GM10266 (cell line): Measurements from ENCODE around the gene HOXB8.
A peak's percentile ranks its signal among the peaks of the same experiment; 100 is the strongest.

ENCODE experiments used
- DNase-seq: peaks from one replicate; pipeline ENCODE4 v3.0.0; 2012; ENCODE audit errors: extremely low spot score
- TF ChIP-seq, protein P1 (sequence below): IDR thresholded peaks from 2 replicates; pipeline ENCODE4 v1.5.1; 2012; ENCODE audit warnings: mild to moderate bottlenecking, low read depth; ENCODE audit not compliant: control insufficient read depth, insufficient read depth; ENCODE audit errors: missing control alignments

The HOXB8 gene

DNA sequence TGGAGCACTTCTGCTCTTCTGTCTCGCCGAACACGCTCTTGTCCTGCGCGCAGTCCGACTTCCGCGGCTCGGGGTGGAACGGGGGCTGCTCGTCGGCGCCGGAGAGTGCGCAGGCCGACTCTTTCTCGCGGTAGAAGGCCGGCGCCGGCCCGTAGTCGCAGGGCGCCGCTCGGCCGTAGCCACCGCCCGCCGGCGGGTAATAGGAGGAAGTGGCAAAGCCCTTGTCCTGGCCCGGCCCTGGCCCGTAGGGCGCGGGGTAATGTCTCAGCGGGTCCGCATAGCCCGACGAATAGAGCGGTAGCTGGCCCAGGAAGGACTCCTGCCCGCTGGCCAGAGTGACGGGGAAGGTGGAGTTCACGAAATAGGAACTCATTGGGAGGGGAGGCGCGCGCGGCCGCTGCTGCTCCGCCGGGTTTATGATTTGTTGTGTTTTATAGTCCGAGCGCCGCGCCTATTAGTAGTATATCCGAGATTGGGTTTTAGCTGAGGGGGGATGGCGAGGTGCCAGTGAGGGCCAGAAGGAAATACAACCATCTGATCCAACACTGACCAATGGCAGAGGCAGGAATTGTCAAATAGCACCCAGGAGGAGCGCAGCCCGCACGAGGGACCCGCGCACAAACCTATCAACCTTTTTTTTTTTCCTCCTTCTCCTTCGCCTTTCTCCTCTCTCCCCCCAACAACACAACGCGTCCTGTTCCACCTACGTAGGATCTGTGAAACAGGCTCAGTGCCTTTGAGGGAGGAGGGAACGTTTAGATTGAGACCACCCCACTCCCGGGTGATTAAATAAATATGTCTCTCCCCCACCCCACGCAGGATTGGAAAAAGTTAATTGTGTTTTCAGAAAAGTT lies 17.1 kb downstream of the HOXB8 start:
- TF ChIP-seq, protein P1, sequence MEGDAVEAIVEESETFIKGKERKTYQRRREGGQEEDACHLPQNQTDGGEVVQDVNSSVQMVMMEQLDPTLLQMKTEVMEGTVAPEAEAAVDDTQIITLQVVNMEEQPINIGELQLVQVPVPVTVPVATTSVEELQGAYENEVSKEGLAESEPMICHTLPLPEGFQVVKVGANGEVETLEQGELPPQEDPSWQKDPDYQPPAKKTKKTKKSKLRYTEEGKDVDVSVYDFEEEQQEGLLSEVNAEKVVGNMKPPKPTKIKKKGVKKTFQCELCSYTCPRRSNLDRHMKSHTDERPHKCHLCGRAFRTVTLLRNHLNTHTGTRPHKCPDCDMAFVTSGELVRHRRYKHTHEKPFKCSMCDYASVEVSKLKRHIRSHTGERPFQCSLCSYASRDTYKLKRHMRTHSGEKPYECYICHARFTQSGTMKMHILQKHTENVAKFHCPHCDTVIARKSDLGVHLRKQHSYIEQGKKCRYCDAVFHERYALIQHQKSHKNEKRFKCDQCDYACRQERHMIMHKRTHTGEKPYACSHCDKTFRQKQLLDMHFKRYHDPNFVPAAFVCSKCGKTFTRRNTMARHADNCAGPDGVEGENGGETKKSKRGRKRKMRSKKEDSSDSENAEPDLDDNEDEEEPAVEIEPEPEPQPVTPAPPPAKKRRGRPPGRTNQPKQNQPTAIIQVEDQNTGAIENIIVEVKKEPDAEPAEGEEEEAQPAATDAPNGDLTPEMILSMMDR: no peak
- DNase-seq: peak; percentile 68

DNA sequence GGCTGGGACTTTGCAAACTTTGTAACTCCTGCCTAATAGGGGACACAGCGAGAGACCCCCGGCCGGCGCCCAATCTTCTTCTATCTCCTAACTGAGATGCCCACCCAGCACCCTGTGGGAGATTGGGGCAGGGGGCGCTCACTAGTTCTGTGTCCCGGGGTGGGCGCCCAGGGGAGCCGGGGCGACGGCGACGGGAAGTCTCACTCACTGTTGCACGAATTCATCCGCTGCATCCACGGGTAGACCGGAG lies 17.6 kb downstream of the HOXB8 start:
- TF ChIP-seq, protein P1: no peak
- no peak for DNase-seq

DNA sequence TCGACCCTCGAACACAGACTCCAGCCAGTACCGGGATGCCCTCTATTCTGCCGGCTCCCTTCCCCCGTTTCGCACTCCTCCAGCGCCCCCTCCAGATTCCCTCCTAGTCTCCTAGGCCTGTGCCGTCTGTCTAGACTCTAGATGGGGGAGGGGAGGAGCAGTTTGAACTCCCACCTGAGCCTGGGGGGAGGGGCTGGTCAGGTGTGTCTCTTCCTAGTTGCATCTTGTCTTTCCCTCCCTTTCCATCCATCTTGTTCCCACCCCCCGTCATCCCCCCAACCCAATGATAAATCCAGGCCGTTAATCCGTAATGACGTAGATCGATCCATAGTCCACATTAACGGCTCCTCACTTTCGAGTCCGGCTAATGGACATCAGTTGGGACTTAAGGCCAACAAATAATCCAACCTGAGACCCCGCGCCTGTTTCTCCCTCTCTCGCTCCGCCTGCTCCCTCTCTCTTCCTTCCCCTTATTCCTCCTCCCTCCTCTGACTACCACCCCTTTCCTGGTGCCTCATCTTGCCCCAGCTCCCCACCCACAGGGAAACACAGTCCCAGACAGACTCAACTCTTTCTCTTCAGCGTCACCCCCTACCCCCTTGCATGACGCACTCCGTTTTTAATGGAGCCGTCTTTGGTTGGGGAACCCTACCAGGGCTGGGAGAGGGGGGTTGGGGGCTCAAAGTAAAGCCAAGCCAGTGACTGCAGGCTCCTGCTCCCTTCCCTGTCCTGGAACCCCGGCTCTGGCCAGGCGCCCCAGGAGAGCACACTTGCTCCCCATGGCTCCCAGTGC lies 18.2 kb downstream of the HOXB8 start:
- TF ChIP-seq, protein P1: no peak
- DNase-seq: no peak

DNA sequence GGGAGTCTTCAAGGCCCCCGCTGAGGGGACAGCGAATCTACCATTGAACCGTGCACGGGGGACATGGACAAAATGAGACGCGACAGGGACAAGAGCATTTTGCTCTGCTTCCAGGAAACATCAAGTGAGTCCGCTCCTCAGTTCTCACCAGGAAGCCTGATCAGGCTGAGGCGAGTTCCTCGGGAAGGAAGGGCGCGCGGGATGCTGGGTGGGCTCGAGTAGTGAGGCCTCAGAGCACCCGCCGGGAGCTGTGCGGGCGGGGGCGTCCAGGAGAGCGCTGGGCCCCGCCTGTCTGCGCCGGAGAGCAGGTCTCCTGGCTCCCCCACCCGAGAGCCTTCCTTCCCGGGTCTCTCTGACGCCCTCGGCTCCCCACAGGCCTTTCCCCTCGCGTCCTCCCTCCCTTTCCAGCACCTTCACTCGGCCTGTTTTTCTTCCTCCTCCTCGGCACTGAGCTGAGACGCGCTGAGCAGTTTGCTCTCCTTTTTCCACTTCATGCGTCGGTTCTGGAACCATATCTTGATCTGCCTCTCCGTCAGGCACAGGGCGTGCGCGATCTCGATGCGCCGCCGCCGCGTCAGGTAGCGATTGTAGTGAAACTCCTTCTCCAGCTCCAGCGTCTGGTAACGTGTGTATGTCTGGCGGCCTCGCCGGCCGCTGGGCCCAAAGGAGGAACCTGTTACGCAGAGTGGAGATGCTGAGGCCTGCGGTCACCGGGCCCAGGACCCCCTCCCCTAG lies 18.9 kb downstream of the HOXB8 start:
- no peak for DNase-seq
- TF ChIP-seq, protein P1: no peak

DNA sequence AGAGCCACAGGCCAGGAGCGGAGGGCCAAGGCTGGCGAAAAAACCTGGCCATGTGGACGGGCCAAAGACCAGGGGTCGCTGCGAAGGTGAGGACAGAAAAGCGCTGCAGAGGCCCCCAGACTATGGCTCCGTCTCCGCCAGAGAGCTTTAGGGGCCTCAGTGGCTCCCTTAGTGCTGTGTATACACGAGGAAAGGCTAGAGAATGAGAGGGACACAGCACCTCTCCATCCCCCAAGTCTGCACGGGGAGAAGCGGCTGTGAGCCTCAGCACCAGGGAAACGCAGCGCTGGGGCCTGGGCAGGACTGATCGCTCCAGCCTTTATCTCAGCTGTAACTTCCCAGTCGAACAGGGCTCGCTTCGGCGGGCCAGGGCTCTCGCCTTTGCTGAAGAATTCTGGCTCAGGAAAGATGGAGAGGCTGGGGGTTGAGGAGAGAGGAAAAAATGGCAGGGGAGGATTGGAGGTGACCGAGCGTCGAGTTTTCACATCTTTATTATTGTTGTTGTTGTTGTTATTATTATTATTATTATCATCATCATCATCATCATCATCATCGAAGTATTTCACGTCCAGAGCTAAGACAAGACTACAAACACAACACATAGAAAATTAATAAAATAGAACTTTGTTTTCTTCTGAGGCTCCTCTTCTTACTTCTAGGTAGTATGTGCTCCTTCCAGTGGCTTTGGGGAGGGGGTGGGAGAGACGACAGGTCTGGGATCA lies 19.7 kb downstream of the HOXB8 start:
- TF ChIP-seq, protein P1: no peak
- DNase-seq: no peak

DNA sequence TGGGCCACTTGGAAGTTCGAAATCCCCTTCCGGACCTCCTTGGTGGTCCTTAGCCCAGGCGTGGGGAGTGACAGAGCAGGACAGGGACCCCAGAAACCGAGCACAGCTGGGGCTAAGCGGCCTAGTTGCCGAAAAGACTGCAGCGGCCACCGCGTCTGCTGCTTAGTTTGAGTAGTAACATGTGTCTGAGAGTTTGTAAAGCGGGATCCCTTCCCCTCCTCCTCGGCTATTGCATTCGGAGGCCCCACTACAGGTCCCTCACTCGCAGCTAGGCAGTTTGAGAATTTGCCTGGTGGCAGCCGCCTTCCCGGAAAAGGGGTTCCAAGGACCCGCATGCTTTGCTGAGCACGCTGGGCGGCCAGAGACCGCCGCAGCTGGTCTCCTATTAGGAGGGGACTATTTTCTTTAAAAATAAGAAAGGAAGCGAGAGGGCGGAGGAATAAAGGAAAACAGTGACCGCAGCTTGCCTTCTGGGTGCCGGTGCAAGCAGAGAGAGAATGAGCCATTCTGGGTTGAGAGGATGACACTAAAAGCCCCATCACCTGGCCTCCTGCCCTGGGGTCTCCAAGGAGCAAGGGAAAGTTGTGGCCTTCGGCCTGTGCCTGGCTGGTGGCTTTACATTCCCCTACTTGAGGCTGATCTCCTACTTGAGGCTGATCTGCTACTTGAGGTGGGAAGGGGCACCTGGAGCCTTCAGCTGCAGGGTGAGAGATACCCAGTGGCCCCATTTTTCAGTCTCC lies 20.4 kb downstream of the HOXB8 start:
- TF ChIP-seq, protein P1: no peak
- no peak for DNase-seq
